HepG2 (cell line): ENCODE results near the gene HK3. TPM values are rescaled to one million over a fixed set of nuclear protein-coding genes. Genes with fewer than 3 reads are reported as not detected.

Experiments
- ATAC-seq: fragments of 200-7000 bp; cut with Tn5 transposase; 3 replicates; pipeline ENCODE4 v1.9.1; 2020; ENCODE audit warnings: mild to moderate bottlenecking, moderate library complexity
- BruUV-seq: library from RNA; stranded (reverse); fragments of 400-500 nt; replicated peaks from 2 replicates; lab custom pipeline; 2021; lab: Mats Ljungman, UMichigan
- CTCF ChIA-PET: fragments of 300-600 bp; formaldehyde crosslinking; extraction: SDS; loops from one replicate; lab custom pipeline; 2021; ENCODE audit warnings: low total read pairs, inconsistent platforms, low intra/inter-chr PET ratio; lab: Yijun Ruan, JAX
- POLR2A ChIA-PET: fragments of 350-600 bp; sonication (Branson Sonifier 250); formaldehyde crosslinking; loops from one replicate; lab custom pipeline; 2020; ENCODE audit warnings: antibody characterized with exemption, inconsistent platforms; lab: Yijun Ruan, JAX
- DNase-seq: peaks from one replicate; pipeline ENCODE4 v3.0.0-alpha.2; 2015; ENCODE audit warnings: low spot score
- FAIRE-seq: peaks from 3 replicates; lab custom pipeline; 2011; peaks lifted over from hg19 to GRCh38; lab: Jason Lieb, UNC
- H2AFZ ChIP-seq: one replicate; pipeline ENCODE4 v1.6.1; 2011; ENCODE audit warnings: low read length, inconsistent platforms
- H3K27ac ChIP-seq: fragments of 300-600 bp; 3 replicates; pipeline ENCODE4 v1.8.0; 2011; ENCODE audit warnings: mixed run types, mild to moderate bottlenecking, mixed read lengths, low read length, inconsistent platforms; ENCODE audit not compliant: insufficient read depth; ENCODE audit errors: extremely low read length
- H3K27me3 ChIP-seq, 2 experiments: fragments of 200-600 bp in 1 of 2; 2 replicates in 1 of 2; 3 replicates in 1 of 2; pipeline versions ENCODE4 v1.6.0 to v1.8.0; 2011; ENCODE audit warnings: low read length in 2 of 2, mild to moderate bottlenecking in 2 of 2, moderate library complexity in 2 of 2, inconsistent platforms in 1 of 2; ENCODE audit not compliant: insufficient read depth in 2 of 2, control insufficient read depth in 1 of 2
- H3K36me3 ChIP-seq, 2 experiments: fragments of 200-600 bp in 1 of 2; replicated peaks in 1 of 2; 2 replicates in 1 of 2; 3 replicates in 1 of 2; pipeline versions ENCODE4 v1.5.1 to v1.8.0; 2011; ENCODE audit warnings: low read length in 2 of 2, inconsistent platforms in 1 of 2; ENCODE audit not compliant: insufficient read depth in 2 of 2, control insufficient read depth in 1 of 2
- H3K4me1 ChIP-seq: 2 replicates; pipeline ENCODE4 v1.5.1; 2012; ENCODE audit warnings: low read length, inconsistent platforms; ENCODE audit not compliant: insufficient read depth
- H3K4me2 ChIP-seq: 2 replicates; pipeline ENCODE4 v1.6.0; 2011; ENCODE audit warnings: low read depth, low read length, inconsistent platforms
- H3K4me3 ChIP-seq, 3 experiments: fragments of 200-600 bp in 1 of 3; sonication (generic), shearing (Covaris generic) in 1 of 3; replicated peaks in 1 of 3; 2 replicates each; pipeline ENCODE4 v1.5.1; 2011 to 2016; ENCODE audit warnings: low read length in 3 of 3, inconsistent platforms in 2 of 3, low read depth in 2 of 3, mild to moderate bottlenecking in 2 of 3, control low read depth in 1 of 3, mixed read lengths in 1 of 3; ENCODE audit not compliant: insufficient read depth in 1 of 3
- H3K79me2 ChIP-seq: one replicate; pipeline ENCODE4 v1.6.1; 2011; ENCODE audit warnings: low read length, inconsistent platforms; ENCODE audit not compliant: insufficient read depth
- H3K9ac ChIP-seq: 2 replicates; pipeline ENCODE4 v1.6.0; 2011; ENCODE audit warnings: mild to moderate bottlenecking, low read depth, low read length, inconsistent platforms; ENCODE audit not compliant: insufficient read depth
- H3K9me3 ChIP-seq: 2 replicates; pipeline ENCODE4 v1.5.1; 2012; ENCODE audit warnings: mild to moderate bottlenecking, low read length
- H4K20me1 ChIP-seq: 2 replicates; pipeline ENCODE4 v1.6.0; 2011; ENCODE audit warnings: inconsistent platforms, mild to moderate bottlenecking, low read length, moderate library complexity; ENCODE audit not compliant: insufficient read depth
- MTA3 ChIP-seq: sonication (generic); formaldehyde crosslinking; IDR thresholded peaks from 2 replicates; pipeline ENCODE4 v1.4.0; 2020; ENCODE audit warnings: missing genetic modification reagents
- NR2F1 ChIP-seq, 2 experiments: fragments of 450-650 bp in 1 of 2; formaldehyde crosslinking in 1 of 2; IDR thresholded peaks; 2 replicates each; pipeline versions ENCODE4 v1.5.0 to v1.6.1; 2016 to 2020; ENCODE audit warnings: mild to moderate bottlenecking in 1 of 2, missing compliant biosample characterization in 1 of 2, missing genetic modification reagents in 1 of 2, moderate library complexity in 1 of 2
- RAD51 ChIP-seq: fragments of 450-650 bp; IDR thresholded peaks from 2 replicates; pipeline ENCODE4 v1.6.1; 2016; ENCODE audit warnings: borderline replicate concordance
- REPIN1 ChIP-seq: sonication (generic); formaldehyde crosslinking; IDR thresholded peaks from 2 replicates; pipeline ENCODE4 v1.8.0; 2022; ENCODE audit warnings: missing genetic modification reagents, low read depth, mild to moderate bottlenecking, borderline replicate concordance
- ZNF354B ChIP-seq: sonication (generic); formaldehyde crosslinking; IDR thresholded peaks from 2 replicates; pipeline ENCODE4 v1.8.0; 2022; ENCODE audit warnings: mild to moderate bottlenecking, missing genetic modification reagents
- ZNF792 ChIP-seq: IDR thresholded peaks from 2 replicates; pipeline ENCODE4 v1.6.1; 2016
- ZSCAN12 ChIP-seq: sonication (generic); formaldehyde crosslinking; IDR thresholded peaks from 2 replicates; pipeline ENCODE4 v1.9.0; 2021; ENCODE audit warnings: mild to moderate bottlenecking, missing genetic modification reagents
- WGBS: methylation state at CpG from one replicate; pipeline ENCODE4 v1.1.6; 2017; ENCODE audit warnings: low lambda C conversion rate; 5-methylcytosine and 5-hydroxymethylcytosine counted together
- in situ Hi-C: cut with HindIII; loops from 2 replicates; pipeline ENCODE4 v1.10.0; 2017; ENCODE audit warnings: low pct_unique_long_range_greater_than_20kb; ENCODE audit not compliant: extremely low pct_ligation_motif_present
- intact Hi-C: fragments of 100-400 bp; cut with micrococcal nuclease; formaldehyde crosslinking; loops from one replicate; pipeline ENCODE4 v1.10.0; 2022; ENCODE audit not compliant: unreplicated experiment
- polyA plus RNA-seq, 8 experiments: library from polyadenylated mRNA; depleted of rRNA in 3 of 8; stranded (reverse) in 7 of 8; unstranded in 1 of 8; fragments of >200 nt; fragmentation: Illumina TruSeq in 4 of 8; extraction: Trizol in 4 of 8; gene quantifications; 2 replicates each; pipeline versions ENCODE4 v1.2.1 to v1.2.3, GENCODE V29; 2011 to 2016; ENCODE audit warnings: low read depth in 4 of 8, missing spikeins in 1 of 8, mixed read lengths in 1 of 8; ENCODE audit not compliant: insufficient read depth in 1 of 8
- total RNA-seq, 5 experiments: library from RNA; depleted of rRNA; stranded (reverse); fragments of >200 nt; fragmentation: Illumina TruSeq; extraction: Trizol; gene quantifications; 2 replicates each; pipeline ENCODE4 v1.2.3, GENCODE V29; 2016; ENCODE audit warnings: low read depth in 1 of 5
- TF ChIP-seq, protein P1 (sequence below): IDR thresholded peaks from 2 replicates; pipeline ENCODE4 v1.6.1; 2016; ENCODE audit warnings: mild to moderate bottlenecking

HK3 gene
- total and polyA plus RNA-seq, 2 of the 13 experiments (the other 11 are each of a cell fraction or from before 2014, with no cell fraction given) = not detected

DNA sequence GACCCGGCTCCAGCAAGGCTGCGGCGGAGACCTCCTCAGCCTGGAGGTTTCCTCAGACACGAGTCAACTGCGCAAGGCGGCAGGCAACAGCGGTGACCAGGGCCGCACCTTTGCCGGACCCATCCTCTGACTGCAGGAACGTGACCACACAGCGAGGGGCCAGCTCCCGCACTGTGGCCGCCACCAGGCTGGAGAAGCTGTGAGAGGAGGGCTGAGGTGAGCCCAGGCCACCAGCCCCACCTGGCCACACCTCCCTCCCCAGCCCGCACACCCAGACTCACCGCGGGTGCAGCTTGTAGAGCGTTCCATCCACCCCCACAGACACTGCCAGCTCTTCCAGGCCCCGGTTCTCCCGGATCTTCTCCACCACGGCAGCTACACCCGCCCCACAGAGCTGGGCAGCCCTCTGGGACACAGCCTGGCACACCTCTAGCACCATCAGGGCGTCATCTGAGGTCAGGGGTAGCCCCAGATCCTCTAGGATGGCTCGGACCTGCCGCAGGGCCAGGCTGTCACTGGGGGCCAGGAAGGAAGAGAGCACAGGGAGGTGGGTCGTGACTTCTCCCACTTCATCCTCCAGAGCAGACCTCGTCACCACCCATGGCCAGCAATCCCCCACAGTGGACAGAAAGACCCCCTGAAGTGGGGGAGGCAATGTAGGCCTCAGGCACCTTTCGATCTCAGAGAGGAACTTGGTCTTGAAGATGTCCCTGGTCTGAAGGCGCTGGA lies 18.0 kb downstream of the HK3 start:
- Histone ChIP-seq H3K27me3 (peaks cover 21 to 83% of the 10 kb centered on the region in 2 experiments), H3K4me1 (peaks cover 8% of the 10 kb centered on the region; the same call in 1 of the 2 replicates), H3K27ac (no peak overlapping the region), H3K79me2 (no peaks in the 10 kb centered on the region), H3K9me3 (no peaks in the 10 kb centered on the region), H3K4me2 (no peak overlapping the region), H3K9ac (no peak overlapping the region), H2AFZ (no peak overlapping the region), H4K20me1 (no peaks in the 10 kb centered on the region), H3K4me3 (no peak overlapping the region), H3K36me3 (no peaks in the 10 kb centered on the region)
- FAIRE-seq (no peak), DNase-seq (no peak), ATAC-seq (no peak)
- WGBS = 36% methylated on average over 8 of the region's 28 CpGs
- in situ Hi-C loops = no loop called here
- TF ChIP-seq NR2F1 (CRISPR knock-in tag; IDR thresholded peaks at IDR 0.05) (no peak), ZNF792 (CRISPR knock-in tag) (no peak), RAD51 (no peak), MTA3 (CRISPR knock-in tag) (no peak), REPIN1 (no peak), ZNF354B (no peak), ZSCAN12 (CRISPR knock-in tag) (no peak)
- TF ChIP-seq, protein P1, sequence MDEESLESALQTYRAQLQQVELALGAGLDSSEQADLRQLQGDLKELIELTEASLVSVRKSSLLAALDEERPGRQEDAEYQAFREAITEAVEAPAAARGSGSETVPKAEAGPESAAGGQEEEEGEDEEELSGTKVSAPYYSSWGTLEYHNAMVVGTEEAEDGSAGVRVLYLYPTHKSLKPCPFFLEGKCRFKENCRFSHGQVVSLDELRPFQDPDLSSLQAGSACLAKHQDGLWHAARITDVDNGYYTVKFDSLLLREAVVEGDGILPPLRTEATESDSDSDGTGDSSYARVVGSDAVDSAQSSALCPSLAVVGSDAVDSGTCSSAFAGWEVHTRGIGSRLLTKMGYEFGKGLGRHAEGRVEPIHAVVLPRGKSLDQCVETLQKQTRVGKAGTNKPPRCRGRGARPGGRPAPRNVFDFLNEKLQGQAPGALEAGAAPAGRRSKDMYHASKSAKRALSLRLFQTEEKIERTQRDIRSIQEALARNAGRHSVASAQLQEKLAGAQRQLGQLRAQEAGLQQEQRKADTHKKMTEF (CRISPR knock-in tag) = no peak
- CTCF ChIA-PET = no interaction called here
- POLR2A ChIA-PET = no interaction called here
- intact Hi-C loops = no loop called here
- no TSS peak for BruUV-seq
